HCT116 (cell line): ENCODE results near the gene ABHD17B. TPM values are rescaled to one million over a fixed set of nuclear protein-coding genes. Genes with fewer than 3 reads are reported as not detected.

Experiments used
- ATAC-seq: fragments of 200-7000 bp; cut with Tn5 transposase; 2 replicates; pipeline ENCODE4 v1.9.1; 2020; ENCODE audit warnings: mild to moderate bottlenecking, moderate library complexity
- BruUV-seq: library from RNA; stranded (reverse); fragments of 400-500 nt; replicated peaks from 2 replicates; lab custom pipeline; 2021; lab: Mats Ljungman, UMichigan
- CTCF ChIA-PET: fragments of 300-600 bp; sonication (Branson Sonifier 250); formaldehyde crosslinking; loops from one replicate; lab custom pipeline; 2021; ENCODE audit warnings: antibody characterized with exemption; lab: Charles Lee
- POLR2A ChIA-PET: fragments of 300-600, 350-600 bp; sonication (Branson Sonifier 250); formaldehyde crosslinking; loops from one replicate; lab custom pipeline; 2021; ENCODE audit warnings: antibody characterized with exemption; lab: Charles Lee
- RAD21 ChIA-PET, 2 experiments: fragments of 300-600 bp; sonication (Branson Sonifier 250); formaldehyde crosslinking; loops; one replicate each; lab custom pipeline; 2023; ENCODE audit warnings: low total read pairs in 2 of 2; ENCODE audit not compliant: uncharacterized antibody in 2 of 2, unreplicated experiment in 2 of 2, low non-redundant PET in 1 of 2; lab: Charles Lee
- DNase-seq: peaks from one replicate; pipeline ENCODE4 v3.0.0-alpha.2; 2010; ENCODE audit warnings: low read depth, low spot score
- H2AFZ ChIP-seq: fragments of 200-600 bp; shearing (Covaris generic), sonication (generic); 2 replicates; pipeline ENCODE4 v1.6.1; 2017; ENCODE audit warnings: low read depth, mixed run types, mixed read lengths, antibody characterized with exemption, low read length; ENCODE audit not compliant: poor library complexity, severe bottlenecking
- H3K27ac ChIP-seq: 2 replicates; pipeline ENCODE4 v1.5.1; 2012; ENCODE audit warnings: low read depth, low read length
- H3K27me3 ChIP-seq: fragments of 200-600 bp; sonication (generic); 2 replicates; pipeline ENCODE4 v1.6.1; 2016; ENCODE audit warnings: mixed run types, low read length, mixed read lengths; ENCODE audit not compliant: insufficient read depth
- H3K36me3 ChIP-seq, 2 experiments: fragments of 200-500 bp in 1 of 2; fragments of 200-600 bp in 1 of 2; sonication (Bioruptor generic) in 1 of 2; sonication (generic) in 1 of 2; 2 replicates each; pipeline versions ENCODE4 v1.5.1 to v1.6.1; 2014 to 2016; ENCODE audit warnings: low read length in 2 of 2, inconsistent platforms in 1 of 2, mixed read lengths in 1 of 2, mixed run types in 1 of 2; ENCODE audit not compliant: insufficient read depth in 2 of 2, control insufficient read depth in 1 of 2
- H3K4me1 ChIP-seq, 2 experiments: fragments of 200-600 bp in 1 of 2; sonication (generic) in 1 of 2; 2 replicates each; pipeline versions ENCODE4 v1.5.1 to v1.6.1; 2012 to 2017; ENCODE audit warnings: low read length in 2 of 2, inconsistent platforms in 1 of 2, mild to moderate bottlenecking in 1 of 2, mixed read lengths in 1 of 2, mixed run types in 1 of 2, moderate library complexity in 1 of 2; ENCODE audit not compliant: insufficient read depth in 2 of 2, control insufficient read depth in 1 of 2
- H3K4me2 ChIP-seq: fragments of 200-600 bp; sonication (generic); 2 replicates; pipeline ENCODE4 v1.6.1; 2017; ENCODE audit warnings: mixed run types, low read length, mixed read lengths
- H3K4me3 ChIP-seq, 2 experiments: fragments of 200-600 bp in 1 of 2; sonication (generic) in 1 of 2; replicated peaks in 1 of 2; 2 replicates each; pipeline ENCODE4 v1.5.1; 2011 to 2016; ENCODE audit warnings: low read length in 2 of 2, control low read depth in 1 of 2, low read depth in 1 of 2, mild to moderate bottlenecking in 1 of 2, mixed read lengths in 1 of 2, mixed run types in 1 of 2
- H3K79me2 ChIP-seq: fragments of 200-600 bp; sonication (generic); 2 replicates; pipeline ENCODE4 v1.6.1; 2017; ENCODE audit warnings: mild to moderate bottlenecking, mixed run types, low read length, moderate library complexity, mixed read lengths; ENCODE audit not compliant: insufficient read depth
- H3K9ac ChIP-seq: fragments of 200-600 bp; sonication (generic); 2 replicates; pipeline ENCODE4 v1.6.1; 2016; ENCODE audit warnings: low read length, mixed read lengths
- H3K9me2 ChIP-seq: fragments of 200-600 bp; sonication (generic), shearing (Covaris generic); 2 replicates; pipeline ENCODE4 v1.6.1; 2017; ENCODE audit warnings: mixed run types, mild to moderate bottlenecking, moderate library complexity; ENCODE audit not compliant: insufficient read depth
- H3K9me3 ChIP-seq, 2 experiments: fragments of 200-500 bp in 1 of 2; fragments of 200-600 bp in 1 of 2; sonication (Bioruptor generic) in 1 of 2; sonication (generic) in 1 of 2; 2 replicates each; pipeline ENCODE4 v1.6.1; 2014 to 2017; ENCODE audit warnings: low read length in 2 of 2, mixed read lengths in 2 of 2, inconsistent platforms in 1 of 2, low read depth in 1 of 2, mild to moderate bottlenecking in 1 of 2, mixed run types in 1 of 2, moderate library complexity in 1 of 2; ENCODE audit not compliant: control insufficient read depth in 1 of 2, insufficient read depth in 1 of 2
- H4K20me1 ChIP-seq: fragments of 200-600 bp; sonication (generic), shearing (Covaris generic); 2 replicates; pipeline ENCODE4 v1.6.1; 2017; ENCODE audit warnings: mixed run types, mild to moderate bottlenecking, moderate library complexity; ENCODE audit not compliant: insufficient read depth
- CEBPB ChIP-seq: IDR thresholded peaks from 2 replicates; pipeline ENCODE4 v1.6.1; 2012; ENCODE audit warnings: low read depth
- EGR1 ChIP-seq: IDR thresholded peaks from 2 replicates; pipeline ENCODE4 v1.6.1; 2012; ENCODE audit warnings: low read depth
- ELF1 ChIP-seq: IDR thresholded peaks from 2 replicates; pipeline ENCODE4 v1.6.1; 2012; ENCODE audit warnings: low read depth, borderline replicate concordance
- EZH2 ChIP-seq: fragments of 200-600 bp; sonication (generic); IDR thresholded peaks from 2 replicates; pipeline ENCODE4 v1.6.1; 2017; ENCODE audit warnings: antibody characterized with exemption, mixed run types
- FOSL1 ChIP-seq: IDR thresholded peaks from 2 replicates; pipeline ENCODE4 v1.6.1; 2012; ENCODE audit warnings: low read depth
- JUND ChIP-seq: IDR thresholded peaks from 2 replicates; pipeline ENCODE4 v1.6.1; 2012
- POLR2A ChIP-seq: IDR thresholded peaks from 2 replicates; pipeline ENCODE4 v1.7.0; 2011; ENCODE audit warnings: borderline replicate concordance; ENCODE audit not compliant: insufficient read depth, insufficient read length; ENCODE audit errors: extremely low read depth
- POLR2AphosphoS5 ChIP-seq: IDR thresholded peaks from 2 replicates; pipeline ENCODE4 v1.6.1; 2011; ENCODE audit warnings: mild to moderate bottlenecking, low read depth, low read length, moderate library complexity
- RAD21 ChIP-seq: IDR thresholded peaks from 2 replicates; pipeline ENCODE4 v1.6.1; 2012; ENCODE audit warnings: low read depth, mild to moderate bottlenecking
- SIN3A ChIP-seq: IDR thresholded peaks from 2 replicates; pipeline ENCODE4 v1.6.1; 2012; ENCODE audit warnings: low read depth
- SP1 ChIP-seq: IDR thresholded peaks from 2 replicates; pipeline ENCODE4 v1.6.1; 2012; ENCODE audit warnings: low read depth
- TCF7L2 ChIP-seq: IDR thresholded peaks from 2 replicates; pipeline ENCODE4 v1.7.0; 2011; ENCODE audit warnings: borderline replicate concordance, inconsistent platforms; ENCODE audit not compliant: insufficient read depth, insufficient read length; ENCODE audit errors: extremely low read depth
- YY1 ChIP-seq: IDR thresholded peaks from 2 replicates; pipeline ENCODE4 v1.6.1; 2011; ENCODE audit warnings: low read length, low read depth, moderate library complexity, mild to moderate bottlenecking; ENCODE audit not compliant: insufficient replicate concordance; ENCODE audit errors: extremely low read depth
- ZFX ChIP-seq: fragments of 450-650 bp; IDR thresholded peaks from 2 replicates; pipeline ENCODE4 v1.6.1; 2017
- intact Hi-C: fragments of 100-400 bp; cut with micrococcal nuclease; formaldehyde crosslinking; loops from 2 replicates; pipeline ENCODE4 v1.10.0; 2022
- total RNA-seq: library from RNA; stranded (reverse); gene quantifications from one replicate; pipeline ENCODE4 v1.2.1, GENCODE V29; 2021; ENCODE audit not compliant: unreplicated experiment
- TF ChIP-seq, protein P1 (sequence below): IDR thresholded peaks from 2 replicates; pipeline ENCODE4 v1.6.1; 2012; ENCODE audit warnings: low read depth
- TF ChIP-seq, protein P2 (sequence below): IDR thresholded peaks from 2 replicates; pipeline ENCODE4 v1.6.1; 2012
- TF ChIP-seq, protein P3 (sequence below), 3 experiments: fragments of 200-600 bp in 1 of 3; sonication (generic) in 1 of 3; IDR thresholded peaks in 2 of 3; conservative IDR thresholded peaks in 1 of 3; 2 replicates each; pipeline ENCODE4 v1.5.1; 2012 to 2017; ENCODE audit warnings: low read depth in 2 of 3, low read length in 2 of 3, antibody characterized with exemption in 1 of 3, borderline replicate concordance in 1 of 3, control low read depth in 1 of 3, mild to moderate bottlenecking in 1 of 3, mixed read lengths in 1 of 3, mixed run types in 1 of 3, moderate library complexity in 1 of 3; ENCODE audit not compliant: insufficient read depth in 1 of 3
- TF ChIP-seq, protein P4 (sequence below): IDR thresholded peaks from 2 replicates; pipeline ENCODE4 v1.6.1; 2012

Gene ABHD17B
- total RNA-seq, 1 experiment from 2014 or later, result 17.0 TPM

DNA sequence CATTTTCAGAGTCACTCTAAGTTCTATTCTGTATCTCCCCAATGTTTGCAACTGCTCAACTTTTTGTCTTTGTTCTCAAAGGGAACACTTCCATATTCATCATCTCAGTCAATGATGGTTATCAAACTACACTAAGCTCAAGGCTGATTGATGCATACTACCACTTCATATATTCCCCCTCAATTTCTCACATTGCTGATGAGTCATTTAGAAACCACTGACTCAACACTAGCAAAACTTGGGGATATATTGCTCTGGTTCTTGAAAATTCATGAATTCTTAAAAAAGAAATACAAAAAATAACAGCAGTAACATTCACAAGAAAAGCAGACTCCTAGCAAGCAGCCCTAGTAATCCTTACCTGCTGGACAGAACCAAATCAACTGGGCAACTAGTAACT, 52.2 kb downstream of the ABHD17B start:
- ChIA-PET CTCF (no interaction called here), POLR2A (no interaction called here)
- intact Hi-C loops, result no loop called here
- H3K79me2 ChIP-seq, result no peaks in the 10 kb centered on the region
- TF ChIP-seq JUND (no peak), SP1 (no peak), ELF1 (no peak), ZFX (no peak), POLR2A (no peak), EGR1 (no peak), FOSL1 (no peak), TCF7L2 (no peak), POLR2AphosphoS5 (no peak), EZH2 (no peak), YY1 (no peak), RAD21 (no peak), CEBPB (no peak), SIN3A (no peak)
- TF ChIP-seq, protein P1, sequence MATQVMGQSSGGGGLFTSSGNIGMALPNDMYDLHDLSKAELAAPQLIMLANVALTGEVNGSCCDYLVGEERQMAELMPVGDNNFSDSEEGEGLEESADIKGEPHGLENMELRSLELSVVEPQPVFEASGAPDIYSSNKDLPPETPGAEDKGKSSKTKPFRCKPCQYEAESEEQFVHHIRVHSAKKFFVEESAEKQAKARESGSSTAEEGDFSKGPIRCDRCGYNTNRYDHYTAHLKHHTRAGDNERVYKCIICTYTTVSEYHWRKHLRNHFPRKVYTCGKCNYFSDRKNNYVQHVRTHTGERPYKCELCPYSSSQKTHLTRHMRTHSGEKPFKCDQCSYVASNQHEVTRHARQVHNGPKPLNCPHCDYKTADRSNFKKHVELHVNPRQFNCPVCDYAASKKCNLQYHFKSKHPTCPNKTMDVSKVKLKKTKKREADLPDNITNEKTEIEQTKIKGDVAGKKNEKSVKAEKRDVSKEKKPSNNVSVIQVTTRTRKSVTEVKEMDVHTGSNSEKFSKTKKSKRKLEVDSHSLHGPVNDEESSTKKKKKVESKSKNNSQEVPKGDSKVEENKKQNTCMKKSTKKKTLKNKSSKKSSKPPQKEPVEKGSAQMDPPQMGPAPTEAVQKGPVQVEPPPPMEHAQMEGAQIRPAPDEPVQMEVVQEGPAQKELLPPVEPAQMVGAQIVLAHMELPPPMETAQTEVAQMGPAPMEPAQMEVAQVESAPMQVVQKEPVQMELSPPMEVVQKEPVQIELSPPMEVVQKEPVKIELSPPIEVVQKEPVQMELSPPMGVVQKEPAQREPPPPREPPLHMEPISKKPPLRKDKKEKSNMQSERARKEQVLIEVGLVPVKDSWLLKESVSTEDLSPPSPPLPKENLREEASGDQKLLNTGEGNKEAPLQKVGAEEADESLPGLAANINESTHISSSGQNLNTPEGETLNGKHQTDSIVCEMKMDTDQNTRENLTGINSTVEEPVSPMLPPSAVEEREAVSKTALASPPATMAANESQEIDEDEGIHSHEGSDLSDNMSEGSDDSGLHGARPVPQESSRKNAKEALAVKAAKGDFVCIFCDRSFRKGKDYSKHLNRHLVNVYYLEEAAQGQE, result no peak
- TF ChIP-seq, protein P2, sequence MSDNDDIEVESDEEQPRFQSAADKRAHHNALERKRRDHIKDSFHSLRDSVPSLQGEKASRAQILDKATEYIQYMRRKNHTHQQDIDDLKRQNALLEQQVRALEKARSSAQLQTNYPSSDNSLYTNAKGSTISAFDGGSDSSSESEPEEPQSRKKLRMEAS, result no peak
- TF ChIP-seq, protein P3, sequence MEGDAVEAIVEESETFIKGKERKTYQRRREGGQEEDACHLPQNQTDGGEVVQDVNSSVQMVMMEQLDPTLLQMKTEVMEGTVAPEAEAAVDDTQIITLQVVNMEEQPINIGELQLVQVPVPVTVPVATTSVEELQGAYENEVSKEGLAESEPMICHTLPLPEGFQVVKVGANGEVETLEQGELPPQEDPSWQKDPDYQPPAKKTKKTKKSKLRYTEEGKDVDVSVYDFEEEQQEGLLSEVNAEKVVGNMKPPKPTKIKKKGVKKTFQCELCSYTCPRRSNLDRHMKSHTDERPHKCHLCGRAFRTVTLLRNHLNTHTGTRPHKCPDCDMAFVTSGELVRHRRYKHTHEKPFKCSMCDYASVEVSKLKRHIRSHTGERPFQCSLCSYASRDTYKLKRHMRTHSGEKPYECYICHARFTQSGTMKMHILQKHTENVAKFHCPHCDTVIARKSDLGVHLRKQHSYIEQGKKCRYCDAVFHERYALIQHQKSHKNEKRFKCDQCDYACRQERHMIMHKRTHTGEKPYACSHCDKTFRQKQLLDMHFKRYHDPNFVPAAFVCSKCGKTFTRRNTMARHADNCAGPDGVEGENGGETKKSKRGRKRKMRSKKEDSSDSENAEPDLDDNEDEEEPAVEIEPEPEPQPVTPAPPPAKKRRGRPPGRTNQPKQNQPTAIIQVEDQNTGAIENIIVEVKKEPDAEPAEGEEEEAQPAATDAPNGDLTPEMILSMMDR (IDR thresholded peaks at IDR 0.05 in 2 of 3, conservative IDR thresholded peaks at IDR 0.05 in 1 of 3; ENCODE audit: borderline replicate concordance in 1 of 3, insufficient read depth in 1 of 3, low read depth in 2 of 3, low read length in 2 of 3), result no peak
- TF ChIP-seq, protein P4, sequence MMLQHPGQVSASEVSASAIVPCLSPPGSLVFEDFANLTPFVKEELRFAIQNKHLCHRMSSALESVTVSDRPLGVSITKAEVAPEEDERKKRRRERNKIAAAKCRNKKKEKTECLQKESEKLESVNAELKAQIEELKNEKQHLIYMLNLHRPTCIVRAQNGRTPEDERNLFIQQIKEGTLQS, result no peak
- TF ChIP-seq, all 23 proteins: peak for 0
- no TSS peak for BruUV-seq
- no peaks in the 10 kb centered on the region for H3K27me3 ChIP-seq
- H3K4me3 ChIP-seq, result no peak overlapping the region
- no peaks in the 10 kb centered on the region for H3K9me2 ChIP-seq
- RAD21 ChIA-PET, result no interaction called here
- no peaks in the 10 kb centered on the region for H3K36me3 ChIP-seq
- peaks cover 3% of the 10 kb centered on the region; the same call in 1 of the 2 replicates for H4K20me1 ChIP-seq
- no peak overlapping the region for H3K9ac ChIP-seq
- H3K27ac ChIP-seq, result no peak overlapping the region
- no peak for ATAC-seq
- H3K9me3 ChIP-seq, result peaks cover 6 to 7% of the 10 kb centered on the region in 2 experiments; a peak in 3 of 4 replicates
- DNase-seq, result no peak
- H3K4me1 ChIP-seq, result no peaks in the 10 kb centered on the region
- H3K4me2 ChIP-seq, result no peak overlapping the region
- no peak overlapping the region for H2AFZ ChIP-seq
